CD4-positive, alpha-beta T cell treated with Interferon alpha-2 for 1 hour (primary cell): Measurements from ENCODE around the gene SH3BP2.

Experiments used
- DNase-seq, 2 donors: peaks; one replicate each; pipeline ENCODE4 v3.0.0-alpha.2; 2020 to 2022

Gene SH3BP2, protein sequence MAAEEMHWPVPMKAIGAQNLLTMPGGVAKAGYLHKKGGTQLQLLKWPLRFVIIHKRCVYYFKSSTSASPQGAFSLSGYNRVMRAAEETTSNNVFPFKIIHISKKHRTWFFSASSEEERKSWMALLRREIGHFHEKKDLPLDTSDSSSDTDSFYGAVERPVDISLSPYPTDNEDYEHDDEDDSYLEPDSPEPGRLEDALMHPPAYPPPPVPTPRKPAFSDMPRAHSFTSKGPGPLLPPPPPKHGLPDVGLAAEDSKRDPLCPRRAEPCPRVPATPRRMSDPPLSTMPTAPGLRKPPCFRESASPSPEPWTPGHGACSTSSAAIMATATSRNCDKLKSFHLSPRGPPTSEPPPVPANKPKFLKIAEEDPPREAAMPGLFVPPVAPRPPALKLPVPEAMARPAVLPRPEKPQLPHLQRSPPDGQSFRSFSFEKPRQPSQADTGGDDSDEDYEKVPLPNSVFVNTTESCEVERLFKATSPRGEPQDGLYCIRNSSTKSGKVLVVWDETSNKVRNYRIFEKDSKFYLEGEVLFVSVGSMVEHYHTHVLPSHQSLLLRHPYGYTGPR

DNA sequence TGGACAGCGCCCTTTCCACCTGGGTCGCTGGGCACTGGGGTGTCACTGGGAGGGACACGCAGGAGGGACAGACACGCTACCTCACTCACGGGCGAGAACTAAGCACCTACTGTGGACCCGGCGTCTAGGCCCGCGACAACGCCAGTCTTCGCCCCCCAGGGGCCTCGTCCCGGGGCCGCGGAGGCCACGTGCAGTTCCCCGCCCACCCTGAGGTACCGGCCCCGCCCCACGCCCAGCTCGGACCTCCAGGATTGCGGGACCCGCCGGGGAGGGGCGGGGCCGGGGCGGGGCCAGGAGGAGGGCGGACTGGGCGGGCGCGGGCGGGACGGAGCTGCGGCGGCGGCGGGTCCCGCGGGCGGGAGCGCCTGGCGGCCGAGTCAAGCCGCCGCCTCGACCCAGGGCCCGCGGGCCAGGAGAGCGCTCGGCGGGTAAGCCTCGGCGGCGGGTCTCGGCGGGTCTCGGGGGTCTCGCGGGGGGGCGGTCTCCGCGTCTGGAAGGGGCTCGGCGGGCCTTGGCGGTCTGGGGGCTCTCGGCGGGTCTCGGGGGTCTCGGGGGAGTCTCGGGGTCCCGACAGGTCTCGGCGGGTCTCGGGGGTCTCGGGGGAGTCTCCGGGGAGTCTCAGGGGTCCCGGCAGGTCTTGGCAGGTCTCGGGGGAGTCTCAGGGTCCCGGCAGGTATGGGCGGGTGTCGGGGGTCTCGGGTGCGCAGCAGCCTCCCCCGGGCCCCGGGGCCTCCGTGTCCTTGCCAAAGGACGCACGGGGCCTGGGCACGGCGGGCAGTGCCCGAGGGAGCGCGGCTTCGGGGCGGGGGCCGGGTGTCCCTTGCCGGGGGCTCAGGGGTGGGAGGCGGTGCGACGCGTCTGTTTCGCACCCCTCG, at the start of gene SH3BP2:
Gene SH3BP2 (plus strand): TSS at position 375 of the 875 bp plus-strand sequence. CDS start 27,533 bp downstream, outside the sequence.
- peak; percentile 80 for DNase-seq

DNA sequence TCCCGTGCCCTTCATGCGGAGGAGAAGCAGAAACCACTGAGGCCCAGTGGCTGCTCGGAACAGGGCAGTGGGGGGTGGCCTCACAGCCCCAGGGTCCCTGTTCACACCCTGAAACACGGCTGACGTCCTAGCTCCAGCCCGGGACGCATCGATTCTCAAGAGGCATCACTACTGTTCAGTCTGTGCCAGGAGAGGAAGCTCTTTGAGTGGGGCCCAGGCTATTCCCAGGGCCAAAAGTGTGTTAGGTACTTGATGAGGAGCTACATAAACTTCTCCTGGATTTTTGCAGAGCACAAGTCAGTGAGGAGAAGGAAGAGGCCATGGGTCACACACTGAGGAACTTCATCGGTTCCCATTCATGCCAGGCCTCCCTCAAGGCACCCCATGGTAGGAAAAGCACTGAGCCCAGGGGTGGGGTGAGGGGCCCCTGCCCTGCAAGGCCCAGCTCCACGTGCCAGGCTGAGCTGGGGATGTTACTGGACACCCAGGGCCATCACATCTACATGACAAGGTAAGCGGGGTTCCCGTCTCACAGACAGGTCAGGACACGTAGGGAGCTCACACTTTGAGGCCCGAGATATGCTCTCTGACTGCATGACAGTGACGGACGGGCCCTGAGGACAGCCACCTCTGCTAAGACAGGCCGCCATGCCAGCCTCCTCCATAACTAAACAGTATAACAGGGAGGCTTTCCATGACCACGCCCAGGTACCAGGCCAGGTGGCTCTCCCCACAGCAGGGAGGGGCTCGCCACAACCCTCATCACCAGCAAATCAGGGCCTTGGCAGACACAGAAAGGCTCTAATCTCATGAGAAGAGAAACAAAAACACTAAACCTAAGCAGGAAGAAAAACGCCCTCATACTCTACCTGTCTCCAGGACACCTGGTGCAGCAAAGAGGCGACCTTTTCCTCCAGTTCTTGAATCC, 49.1 kb upstream of the SH3BP2 start:
- no peak for DNase-seq

DNA sequence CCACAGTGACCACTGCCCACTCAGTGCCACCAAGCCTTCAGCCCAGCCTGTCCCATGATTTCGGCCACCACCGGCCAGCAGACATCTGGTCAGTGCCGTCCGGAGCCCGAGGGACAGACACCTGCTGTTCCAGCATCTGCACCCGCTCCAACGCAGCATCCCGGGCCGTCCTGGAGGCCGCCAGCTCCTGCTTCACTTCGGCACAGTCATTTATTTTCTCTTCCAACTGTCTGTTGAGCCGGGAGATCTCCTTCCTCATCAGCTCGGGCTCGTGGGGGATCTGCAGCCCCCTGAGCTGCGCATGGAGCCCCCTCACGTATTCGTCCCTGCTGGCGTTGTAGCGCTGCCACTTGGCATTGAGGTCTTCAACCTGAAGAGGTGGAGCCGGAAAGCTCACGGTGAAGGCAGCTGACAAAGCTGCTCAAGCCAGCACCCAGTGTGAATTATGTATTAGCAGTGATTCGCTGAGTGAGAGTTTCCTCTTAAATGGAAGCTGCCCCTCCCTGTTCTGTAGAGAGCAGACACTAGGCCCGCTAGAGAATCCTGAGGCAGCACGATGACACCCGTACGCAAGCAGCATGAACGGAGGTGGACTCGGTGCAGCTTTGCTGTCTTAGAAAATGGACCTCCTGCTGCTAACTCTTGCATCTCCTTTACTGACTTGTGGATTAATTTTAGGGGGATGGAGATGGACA, 48.2 kb upstream of the SH3BP2 start:
- DNase-seq, result no peak

DNA sequence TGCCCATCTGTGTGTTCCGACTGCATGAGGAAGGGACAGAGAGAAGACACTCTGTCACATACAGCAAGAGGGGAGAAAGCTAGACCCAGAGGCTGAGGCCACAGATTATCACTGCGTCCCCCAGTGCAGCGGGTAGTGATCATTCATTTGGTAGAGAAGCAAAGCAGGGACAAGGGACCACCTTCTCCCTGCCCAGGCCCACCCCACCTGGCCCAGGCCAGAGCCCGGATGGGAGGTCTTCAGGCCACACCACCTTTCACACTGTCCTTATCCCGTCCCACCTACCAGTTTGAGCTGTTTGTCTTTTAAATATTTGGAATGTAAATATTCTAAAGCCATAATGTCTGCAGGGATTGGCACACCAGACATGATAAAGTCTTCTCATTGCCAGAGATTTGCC, 47.4 kb upstream of the SH3BP2 start:
- no peak for DNase-seq

DNA sequence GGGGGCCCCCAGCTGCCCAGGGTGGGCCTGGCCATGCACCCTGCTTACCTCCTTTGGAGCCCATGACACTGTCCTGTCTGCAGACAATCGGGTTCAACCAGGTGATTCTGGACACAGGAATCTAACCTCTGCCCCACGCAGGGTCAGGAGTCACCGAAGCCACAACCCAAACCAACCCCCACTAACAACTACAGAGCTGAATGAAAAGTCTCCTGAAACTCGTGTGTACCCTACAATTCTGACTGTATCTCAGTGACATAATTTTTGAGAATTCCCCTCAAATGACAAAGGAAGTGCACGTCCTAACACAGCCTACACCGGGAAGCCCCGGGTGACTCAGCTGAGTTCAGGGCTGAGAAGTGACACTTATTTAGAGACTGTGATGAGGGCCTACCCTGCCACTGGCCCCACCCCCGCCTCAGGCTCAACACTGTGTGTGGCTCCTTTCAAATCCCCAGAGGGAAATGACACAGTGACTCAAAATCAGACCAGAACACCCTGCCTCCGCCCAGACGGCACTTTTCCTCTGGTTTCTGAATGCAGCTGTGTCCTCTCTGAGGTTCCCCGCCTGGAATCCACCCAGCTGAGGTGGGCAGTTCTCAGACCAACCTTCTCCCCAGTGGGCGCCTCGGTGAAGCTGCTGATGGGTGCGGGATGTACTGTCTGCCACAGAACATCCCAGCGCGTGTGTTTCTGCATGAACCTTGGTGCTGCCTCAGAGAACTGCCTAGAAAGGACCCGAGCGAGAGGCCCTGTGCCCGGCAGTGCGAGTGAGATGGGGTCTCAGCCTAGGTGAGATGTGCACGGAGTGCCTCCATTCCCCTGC, 46.7 kb upstream of the SH3BP2 start:
- peak; percentile 88 to 89 for DNase-seq

DNA sequence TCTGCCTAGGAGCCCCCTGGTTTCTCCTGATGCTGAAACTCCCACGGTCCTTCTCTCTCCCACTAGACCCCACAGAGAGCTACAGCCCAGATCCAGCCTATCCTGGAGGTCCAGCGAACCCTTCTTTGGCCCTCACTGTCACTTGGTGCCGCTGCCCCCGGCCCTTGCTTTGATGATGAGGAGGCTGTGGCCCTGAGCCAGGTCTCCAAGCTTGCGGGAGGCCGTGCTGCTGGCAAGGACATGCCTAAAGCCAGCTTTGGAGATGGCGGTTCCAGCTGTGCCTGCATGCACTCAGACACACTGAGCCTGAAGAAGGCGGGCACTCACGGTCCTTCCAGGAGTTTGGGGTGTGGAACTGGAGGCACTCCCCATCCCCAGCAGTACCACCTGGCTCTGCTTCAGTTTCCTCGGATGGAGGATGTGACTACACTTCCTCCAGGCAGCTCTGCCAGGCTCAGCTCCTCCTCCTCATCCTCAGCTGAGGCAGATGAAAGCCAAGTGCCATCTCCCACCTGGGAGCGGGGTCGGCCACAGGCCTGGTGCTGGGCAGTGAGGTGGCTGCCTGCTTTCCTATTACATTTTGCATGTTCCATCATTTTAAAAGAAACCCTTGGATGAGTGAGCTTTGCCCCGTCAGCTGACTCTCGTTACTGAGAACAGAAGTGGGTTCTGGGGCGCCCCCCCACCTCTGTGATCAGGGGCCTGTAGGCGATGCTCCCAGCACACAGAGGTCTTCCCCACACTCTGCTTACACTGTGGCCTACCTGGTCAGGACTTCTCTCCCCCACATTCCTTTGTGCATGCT, 45.8 kb upstream of the SH3BP2 start:
- no peak for DNase-seq

DNA sequence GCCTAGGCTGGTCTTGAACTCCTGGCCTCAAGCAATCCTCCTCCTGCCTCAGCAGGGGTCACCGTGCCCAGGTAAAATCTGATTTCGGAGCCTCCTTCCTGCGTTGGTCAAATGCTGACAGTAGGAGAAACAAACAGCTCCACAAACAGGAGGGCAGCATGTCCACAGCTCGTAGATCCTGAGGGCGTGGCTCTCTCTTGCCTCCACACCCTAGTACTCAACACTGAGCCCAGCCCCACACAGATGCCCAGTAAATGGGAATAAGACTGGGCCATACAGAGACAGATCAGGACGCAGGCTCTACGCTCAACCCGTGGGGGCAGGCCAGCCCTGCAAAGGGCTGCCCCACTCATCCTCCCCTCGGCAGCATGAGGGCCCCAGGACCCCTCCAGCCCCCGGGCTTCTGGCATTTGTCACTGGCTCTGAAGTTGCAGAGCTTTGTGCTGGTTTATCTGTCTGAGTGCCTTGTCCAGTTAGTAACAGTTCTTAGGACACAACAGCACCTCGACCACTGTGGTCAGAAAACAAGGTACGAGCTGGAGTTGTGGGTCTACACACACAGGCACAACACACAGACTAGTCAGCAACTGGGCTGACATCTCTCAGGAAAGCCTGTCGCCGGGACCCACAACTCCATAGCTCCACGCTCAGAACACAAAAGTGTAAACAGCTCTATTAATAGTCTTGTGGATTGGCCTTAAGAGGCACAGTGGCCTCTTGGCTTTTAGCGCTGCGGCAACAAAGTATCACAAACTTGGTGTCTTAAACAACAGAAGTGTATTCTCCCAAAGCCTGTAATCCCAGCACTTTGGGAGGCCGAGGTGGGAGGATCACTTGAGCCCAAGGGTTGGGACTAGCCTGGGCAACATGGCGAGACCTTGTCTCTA, 41.9 kb upstream of the SH3BP2 start:
- no peak for DNase-seq

DNA sequence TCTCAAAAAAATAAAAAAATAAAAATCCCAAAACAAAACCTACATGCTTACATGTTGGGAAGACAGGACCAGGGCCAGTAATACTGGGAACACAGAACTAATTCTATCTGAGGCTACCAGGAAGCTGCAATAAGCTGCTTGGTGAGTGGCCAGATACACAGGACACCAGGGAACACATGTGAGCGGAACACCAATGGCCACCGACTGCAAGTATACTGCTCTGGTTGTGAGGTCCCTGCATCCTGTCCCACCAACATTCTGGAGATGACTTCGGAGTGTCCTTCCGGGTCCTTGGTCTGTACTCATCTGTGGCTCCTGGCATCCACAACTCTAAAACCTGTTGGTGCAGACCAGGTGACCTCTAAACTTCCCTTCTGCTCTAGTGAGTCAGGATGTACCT, 39.4 kb upstream of the SH3BP2 start:
- DNase-seq, result no peak

DNA sequence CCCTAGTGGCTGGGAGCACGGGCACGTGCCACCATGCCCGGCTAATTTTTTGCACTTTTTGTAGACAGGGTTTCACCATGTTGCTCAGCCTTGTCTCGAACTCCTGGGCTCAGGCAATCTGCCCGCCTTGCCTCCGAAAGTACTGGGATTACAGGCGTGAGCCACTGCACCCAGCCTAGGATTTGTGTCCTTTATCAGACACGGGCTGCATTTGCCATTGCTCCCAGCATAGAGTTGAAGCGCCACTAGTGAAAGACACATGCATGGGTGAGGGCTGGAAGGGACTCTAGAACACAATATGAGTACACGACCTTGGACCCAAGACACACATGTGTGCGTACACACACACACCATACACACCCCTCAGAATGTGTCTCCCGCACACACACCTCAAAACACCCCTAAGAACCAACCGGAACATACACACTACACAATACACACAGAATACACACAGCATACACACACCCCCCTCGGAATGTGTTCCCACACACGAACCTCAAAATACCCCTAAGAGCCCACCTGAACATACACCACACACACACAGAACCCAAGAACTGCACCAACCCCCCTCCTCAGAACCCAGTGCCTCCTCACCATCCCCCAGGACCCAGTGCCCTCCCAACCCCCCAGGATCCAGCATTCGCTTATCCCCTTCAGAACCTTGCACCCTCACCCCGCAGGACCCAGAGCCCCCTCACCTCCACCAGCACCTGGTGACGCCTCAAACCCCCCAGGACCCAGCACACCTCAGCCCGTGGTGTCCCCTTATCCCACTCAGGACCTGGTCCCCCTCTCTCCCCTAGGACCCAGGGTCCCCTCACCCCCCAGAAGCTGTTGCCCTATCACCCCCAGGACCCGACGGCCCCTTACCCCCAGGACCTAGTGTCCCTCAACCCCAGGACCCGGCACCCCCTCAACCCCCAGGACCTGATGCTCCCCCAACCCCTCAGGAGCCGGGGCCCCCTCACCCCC, 37.8 kb upstream of the SH3BP2 start:
- DNase-seq, result no peak

DNA sequence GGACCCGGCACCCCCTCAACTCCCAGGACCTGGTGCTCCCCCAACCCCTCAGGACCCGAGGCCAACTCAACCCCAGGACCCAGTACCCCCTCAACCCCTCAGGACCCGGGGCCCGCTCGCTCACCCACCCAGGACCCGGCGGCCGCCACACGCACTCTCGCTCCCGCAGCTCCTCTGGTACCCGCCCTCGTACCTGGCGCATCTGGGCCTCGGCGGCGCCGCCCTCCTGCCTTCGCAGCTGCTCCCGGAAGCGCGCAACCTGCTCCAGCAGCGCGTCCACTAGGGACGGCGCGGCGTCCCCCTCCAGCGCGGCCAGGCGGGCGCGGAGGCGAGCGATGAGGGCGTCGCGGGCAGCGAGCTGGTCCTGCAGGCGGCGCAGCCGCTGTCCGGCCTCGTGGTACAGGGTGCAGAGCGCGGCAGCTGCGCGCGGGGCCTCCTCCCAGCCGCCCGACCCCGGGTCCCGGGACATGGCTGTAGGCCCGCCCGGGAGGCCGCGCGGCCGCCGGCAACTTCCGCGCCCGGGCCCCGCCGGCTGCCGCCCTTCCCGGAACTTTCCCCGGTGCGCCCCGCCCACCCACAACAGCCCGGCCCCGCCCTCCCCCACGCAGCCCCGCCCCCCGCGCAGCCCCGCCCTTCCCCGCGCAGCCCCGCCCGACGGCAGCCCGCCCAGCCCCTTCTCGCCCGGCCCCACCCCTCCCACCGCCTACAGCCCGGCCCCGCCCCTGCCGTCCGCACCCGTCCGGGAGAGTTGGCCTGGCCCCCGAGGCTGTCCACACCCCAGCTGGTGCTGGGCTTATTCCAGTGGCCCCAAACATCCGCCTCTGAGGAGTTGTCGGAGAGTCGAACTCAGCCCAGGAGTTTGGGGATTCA, 36.8 kb upstream of the SH3BP2 start, which contains the start of gene TNIP2:
Gene TNIP2 (minus strand): TSS at position 516 of the 870 bp plus-strand sequence. CDS start 47 bp downstream, at position 469.
- DNase-seq, result peak; percentile 76 to 87

DNA sequence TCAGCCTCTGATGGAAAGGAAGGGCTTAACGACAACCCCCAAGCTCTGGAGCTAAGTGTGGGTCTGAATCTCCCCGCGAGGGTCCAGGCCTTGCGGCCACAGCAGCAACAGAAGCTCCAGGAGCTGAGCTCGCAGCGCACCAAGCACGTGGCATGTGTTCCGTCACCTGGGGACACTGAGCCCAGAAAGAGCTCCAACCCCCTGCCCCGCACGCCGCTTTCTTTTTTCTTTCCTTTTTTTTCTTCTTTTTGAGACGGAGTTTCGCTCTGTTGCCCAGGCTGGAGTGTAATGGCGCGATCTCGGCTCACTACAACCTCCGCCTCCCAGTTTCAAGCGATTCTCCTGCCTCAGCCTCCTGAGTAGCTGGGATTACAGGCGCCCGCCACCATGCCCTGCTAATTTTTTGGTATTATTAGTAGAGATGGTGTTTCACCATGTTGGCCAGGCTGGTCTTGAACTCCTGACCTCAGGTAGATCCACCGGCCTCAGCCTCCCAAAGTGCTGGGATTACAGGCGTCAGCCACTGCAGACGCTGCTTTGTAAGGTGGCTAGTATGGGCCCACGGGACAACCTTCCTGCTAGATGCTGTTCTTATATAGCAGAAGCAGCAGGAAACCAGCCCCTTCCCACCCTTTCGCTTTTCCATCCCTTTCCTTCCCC, 36.1 kb upstream of the SH3BP2 start:
- DNase-seq, result no peak

DNA sequence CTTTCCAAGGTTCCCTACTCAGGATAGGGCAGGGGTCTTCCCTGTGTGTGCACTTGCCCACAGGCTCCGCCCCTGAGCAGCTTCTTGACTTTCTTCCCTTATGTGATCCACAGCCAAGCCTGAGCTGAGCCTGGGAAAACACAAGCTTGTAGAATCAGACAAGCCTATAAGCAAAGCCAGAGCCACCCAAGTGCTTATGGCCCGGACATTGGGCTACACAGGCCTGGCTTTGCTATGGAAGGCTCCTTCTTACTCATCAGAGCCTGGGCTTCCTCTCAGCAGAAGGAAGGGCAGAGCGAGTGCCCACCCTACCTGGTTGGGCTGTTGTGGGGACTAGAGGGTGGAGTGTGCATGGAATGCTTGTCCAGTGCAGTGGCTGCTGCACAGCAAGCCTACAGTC, 35.5 kb upstream of the SH3BP2 start:
- DNase-seq, result no peak

DNA sequence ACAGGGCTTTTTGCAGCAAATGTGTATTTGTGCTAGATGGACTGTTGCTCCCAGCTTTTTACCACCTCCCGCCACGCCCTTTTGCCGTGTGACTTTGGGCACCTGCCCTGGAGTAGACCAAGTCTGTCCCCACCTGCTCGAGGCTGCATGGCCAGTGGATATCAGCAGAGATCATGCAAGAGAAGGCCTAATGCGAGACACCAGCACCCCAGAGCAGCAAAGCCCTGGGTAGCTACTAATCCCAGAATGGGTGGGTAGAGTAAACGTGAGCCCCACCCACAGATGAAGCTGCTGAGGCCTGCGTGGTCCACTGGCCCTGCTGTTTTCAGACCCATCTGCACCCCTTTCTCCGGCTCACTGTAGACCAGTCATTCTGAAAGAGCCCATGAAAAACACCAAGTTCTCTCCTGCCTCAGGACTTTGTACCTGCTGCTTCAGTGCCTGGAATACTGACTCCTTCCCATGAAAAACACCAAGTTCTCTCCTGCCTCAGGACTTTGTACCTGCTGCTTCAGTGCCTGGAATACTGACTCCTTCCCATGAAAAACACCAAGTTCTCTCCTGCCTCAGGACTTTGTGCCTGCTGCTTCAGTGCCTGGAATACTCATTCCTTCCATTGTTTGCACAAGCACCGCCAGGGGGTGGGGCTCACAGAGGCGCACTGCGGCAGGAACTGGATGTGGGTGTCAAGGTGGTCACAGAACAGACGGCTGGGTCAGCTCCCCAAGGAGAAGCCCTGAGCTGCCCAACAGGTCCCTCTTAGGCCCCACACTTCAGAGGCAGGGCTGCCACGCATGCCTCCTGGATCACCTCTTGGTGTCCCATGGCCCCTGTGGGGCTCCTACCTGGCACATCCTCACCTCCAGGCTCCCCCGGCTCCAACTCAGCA, 31.6 kb upstream of the SH3BP2 start:
- no peak for DNase-seq

DNA sequence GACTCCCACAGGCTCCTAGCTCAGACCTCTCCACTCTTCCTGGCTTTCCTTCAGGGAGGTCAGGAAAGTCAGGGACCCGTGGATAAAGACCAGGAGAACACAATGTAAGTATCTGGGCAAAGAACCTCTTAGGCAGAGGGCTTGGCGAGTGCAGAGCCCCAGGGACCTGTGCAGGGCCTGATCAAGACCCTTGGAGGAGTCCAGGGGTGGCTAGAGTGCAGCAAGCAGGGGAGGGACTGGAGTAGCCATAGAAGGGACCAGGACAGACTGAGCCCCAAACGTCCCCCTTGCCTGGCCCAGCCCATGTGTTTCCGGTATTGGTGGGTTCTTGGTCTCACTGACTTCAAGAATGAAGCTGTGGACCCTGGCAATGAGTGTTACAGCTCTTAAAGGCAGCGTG, 30.8 kb upstream of the SH3BP2 start:
- DNase-seq, result no peak
